ENCODE results near the gene AP1AR.
A peak's percentile ranks its signal among the peaks of the same experiment; 100 is the strongest.
"Not testable (repeated sequence)": the region's sequence is repeated elsewhere in the genome, so short reads cannot be mapped to it uniquely, and the experiment has no call there.

AP1AR gene, protein sequence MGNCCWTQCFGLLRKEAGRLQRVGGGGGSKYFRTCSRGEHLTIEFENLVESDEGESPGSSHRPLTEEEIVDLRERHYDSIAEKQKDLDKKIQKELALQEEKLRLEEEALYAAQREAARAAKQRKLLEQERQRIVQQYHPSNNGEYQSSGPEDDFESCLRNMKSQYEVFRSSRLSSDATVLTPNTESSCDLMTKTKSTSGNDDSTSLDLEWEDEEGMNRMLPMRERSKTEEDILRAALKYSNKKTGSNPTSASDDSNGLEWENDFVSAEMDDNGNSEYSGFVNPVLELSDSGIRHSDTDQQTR

GRCh38 chr4:112231779-112232713 is at the start of gene AP1AR:
TSS of gene AP1AR (plus strand) at chr4:112231787. CDS start at chr4:112232092, 305 bp downstream.
- intact Hi-C loops (cut with DNase I) = loop anchor here (2.0 kb wide), 1 partner anchor 87 kb away; the partner anchor contains the start of gene FAM241A
- DNase-seq = peak; percentile 66 to 96 (median 80)

- DNase-seq = no peak
- intact Hi-C loops (cut with DNase I) = no loop called here
Measured at GRCh38 chr4:112182604-112183003, 49.0 kb upstream of the AP1AR start.

- intact Hi-C loops (cut with DNase I) = no loop called here
- no peak for DNase-seq
Measured at GRCh38 chr4:112183252-112183651, 48.3 kb upstream of the AP1AR start.

GRCh38 chr4:112184438-112184837 is 47.1 kb upstream of the AP1AR start:
- intact Hi-C loops (cut with DNase I) = no loop called here
- no peak for DNase-seq

GRCh38 chr4:112185334-112185733 is 46.3 kb upstream of the AP1AR start:
- DNase-seq = no peak

DNA sequence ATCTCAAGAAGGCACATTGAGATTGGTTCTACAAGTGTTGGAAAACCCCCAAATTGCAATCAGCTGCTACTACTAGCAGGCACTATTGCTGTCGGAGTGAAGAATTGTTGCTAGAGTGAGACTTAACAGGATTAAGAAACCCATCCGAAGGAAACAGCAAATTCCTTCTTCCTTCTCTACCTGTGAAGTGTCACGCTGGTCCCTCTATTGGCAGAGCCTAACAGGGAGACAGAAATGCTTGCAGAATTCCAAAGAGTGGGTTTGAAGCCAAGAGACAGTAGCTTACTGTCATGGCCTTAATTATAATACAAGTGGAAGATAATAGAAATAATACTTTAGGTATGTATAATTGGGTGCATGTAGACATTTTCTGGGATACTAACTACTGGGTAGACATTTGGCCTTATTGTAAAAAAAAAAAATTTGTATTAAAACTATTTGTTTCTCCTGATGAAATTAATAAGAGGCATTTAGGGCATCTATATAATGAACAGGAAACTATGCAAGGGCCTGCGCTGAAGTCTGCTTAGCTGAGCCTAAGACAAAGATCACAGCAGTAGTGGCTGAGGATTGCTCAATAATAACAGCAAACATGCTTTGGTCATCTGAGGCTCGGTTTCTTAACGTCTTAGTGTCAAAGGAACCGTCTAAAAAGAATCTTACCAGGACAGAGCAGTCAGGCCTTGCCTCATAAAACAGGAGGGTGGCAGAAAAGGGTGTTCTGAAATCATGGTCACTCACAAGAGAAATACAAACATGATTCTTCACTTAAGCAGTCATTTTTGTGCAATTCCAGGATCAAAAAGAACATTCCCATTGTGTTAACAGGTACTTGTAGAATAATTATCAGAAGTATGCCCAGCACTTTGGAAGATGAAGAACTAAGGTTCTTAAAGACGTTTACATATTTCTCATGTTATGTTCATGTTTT is 45.6 kb upstream of the AP1AR start:
- DNase-seq = no peak
- intact Hi-C loops (cut with DNase I) = no loop called here

More at GRCh38 chr4:112185334-112185733, 46.3 kb upstream of the AP1AR start:
- intact Hi-C loops (cut with DNase I) = no loop called here

DNA sequence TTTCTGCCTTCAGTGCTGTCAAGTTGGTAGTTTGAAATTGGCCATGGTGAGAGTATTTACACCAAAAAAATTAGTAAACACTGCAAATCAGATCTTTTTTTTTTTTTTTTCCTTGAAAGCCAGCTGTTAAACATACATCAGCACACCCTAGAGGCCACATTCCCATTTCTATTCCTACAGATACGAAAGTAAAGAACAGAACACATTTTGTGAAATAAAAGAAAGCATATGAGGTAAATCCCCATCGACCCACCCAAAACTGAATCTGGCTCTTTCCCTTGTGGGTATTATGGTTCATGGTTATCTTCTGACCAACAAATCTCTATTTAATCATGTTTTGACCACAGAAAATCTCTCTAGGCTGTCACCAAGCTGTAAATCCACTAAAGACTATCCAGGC is 41.8 kb upstream of the AP1AR start:
- no peak for DNase-seq
- intact Hi-C loops (cut with DNase I) = loop anchor here (1.0 kb wide), 1 partner anchor 90 kb away; no protein-coding TSS in a partner anchor

GRCh38 chr4:112190684-112191083 is 40.9 kb upstream of the AP1AR start:
- DNase-seq = no peak
- intact Hi-C loops (cut with DNase I) = no loop called here

DNA sequence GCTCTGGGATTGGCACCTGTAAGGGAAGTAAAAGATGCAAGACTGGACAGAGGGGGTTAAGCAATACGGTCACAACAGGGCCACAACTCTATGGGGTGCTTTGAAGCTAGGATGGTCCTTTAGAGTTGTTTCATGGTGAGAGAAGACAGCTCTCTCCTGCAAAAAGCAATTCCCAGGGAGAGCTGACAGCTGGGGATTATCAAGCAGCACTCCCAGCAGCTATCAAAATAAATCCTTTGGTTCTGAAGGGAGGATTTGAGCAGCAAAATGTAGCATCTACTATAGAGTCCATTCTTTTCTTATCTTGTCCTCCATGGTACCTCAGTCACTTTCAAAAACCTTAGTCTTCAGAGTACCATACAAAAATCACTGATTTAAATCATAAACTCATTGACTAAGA is 35.1 kb upstream of the AP1AR start:
- no peak for DNase-seq
- intact Hi-C loops (cut with DNase I) = no loop called here

GRCh38 chr4:112199041-112199440 is 32.5 kb upstream of the AP1AR start:
- intact Hi-C loops (cut with DNase I) = no loop called here
- DNase-seq = no peak

GRCh38 chr4:112201915-112202505 is 29.6 kb upstream of the AP1AR start:
- intact Hi-C loops (cut with DNase I) = no loop called here
- no peak for DNase-seq

GRCh38 chr4:112203593-112203992 is 28.0 kb upstream of the AP1AR start:
- DNase-seq = no peak
- intact Hi-C loops (cut with DNase I) = no loop called here

DNA sequence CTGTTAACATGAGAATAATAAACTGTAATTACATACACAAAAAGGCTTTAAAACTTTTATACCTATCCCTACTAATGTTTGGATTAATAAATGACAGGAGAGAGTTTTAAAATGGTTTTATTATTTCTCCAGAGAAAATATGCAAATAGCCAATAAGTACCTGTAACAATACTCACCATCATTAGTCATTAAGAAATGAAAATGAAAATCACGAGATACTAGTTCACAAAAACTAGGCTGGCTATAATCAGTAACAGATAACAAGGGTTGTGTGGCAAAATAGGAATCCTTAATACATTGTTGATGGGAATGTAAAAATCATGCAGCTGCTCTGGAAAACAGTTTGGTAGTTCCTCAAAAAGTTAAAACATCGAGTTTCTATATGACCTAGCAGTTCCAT is 25.2 kb upstream of the AP1AR start:
- DNase-seq = no peak
- intact Hi-C loops (cut with DNase I) = no loop called here

DNA sequence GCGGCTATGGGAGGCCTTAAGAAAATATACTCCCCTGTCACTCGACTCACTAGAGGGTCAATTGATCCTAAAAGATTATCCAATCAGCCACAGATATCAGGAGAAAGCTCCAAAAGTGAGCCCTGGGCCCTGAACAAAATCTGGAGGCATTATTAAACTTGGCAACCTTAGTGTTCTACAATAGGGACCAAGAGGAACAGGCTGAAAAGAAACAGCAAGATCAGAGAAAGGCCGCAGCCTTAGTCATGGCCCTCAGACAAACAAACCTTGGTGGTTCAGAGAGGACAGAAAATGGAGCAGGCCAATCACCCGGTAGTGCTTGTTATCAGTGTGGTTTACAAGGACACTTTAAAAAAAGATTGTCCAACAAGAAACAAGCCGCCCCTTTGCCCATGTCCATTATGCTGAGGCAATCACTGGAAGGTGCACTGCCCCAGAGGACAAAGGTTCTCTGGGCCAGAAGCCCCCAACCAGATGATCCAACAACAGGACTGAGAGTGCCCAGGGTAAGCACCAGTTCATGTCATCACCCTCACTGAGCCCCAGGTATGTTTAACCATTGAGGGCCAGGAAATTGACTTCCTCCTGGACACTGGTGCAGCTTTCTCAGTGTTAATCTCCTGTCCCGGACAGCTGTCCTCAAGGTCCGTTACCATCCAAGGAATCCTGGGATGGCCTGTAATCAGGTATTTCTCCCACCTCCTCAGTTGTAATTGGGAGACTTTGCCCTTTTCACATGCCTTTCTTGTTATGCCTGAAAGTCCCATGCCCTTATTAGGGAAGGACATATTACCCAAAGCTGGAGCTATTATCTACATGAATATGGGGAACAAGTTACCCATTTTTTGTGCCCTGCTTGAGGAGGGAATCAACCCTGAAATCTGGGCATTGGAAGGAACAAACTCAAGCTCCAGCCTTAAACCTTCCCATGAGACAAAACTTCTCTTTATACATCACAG is 23.2 kb upstream of the AP1AR start:
- intact Hi-C loops (cut with DNase I); DNase-seq: not testable (repeated sequence)

GRCh38 chr4:112210777-112211176 is 20.8 kb upstream of the AP1AR start:
- intact Hi-C loops (cut with DNase I) = no loop called here
- no peak for DNase-seq

DNA sequence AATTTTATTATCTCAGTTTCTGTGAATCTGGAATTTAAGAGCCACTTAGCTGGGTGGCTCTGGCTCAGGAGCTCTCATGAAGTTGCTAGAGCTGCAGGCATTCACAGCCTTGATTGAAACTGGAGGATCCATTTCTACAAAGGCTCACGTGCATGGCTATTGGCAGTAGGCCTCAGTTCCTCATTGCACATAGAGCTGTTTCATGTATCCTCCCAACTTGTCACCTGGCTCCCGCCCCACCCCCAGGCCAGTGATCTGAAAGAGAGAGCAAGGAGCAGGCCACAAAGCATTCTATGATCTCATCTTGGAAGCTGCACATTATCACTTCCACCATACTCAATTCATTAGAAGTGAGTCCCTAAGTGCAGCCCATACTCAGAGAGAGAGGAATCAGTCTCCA is 18.5 kb upstream of the AP1AR start:
- intact Hi-C loops (cut with DNase I) = no loop called here

DNA sequence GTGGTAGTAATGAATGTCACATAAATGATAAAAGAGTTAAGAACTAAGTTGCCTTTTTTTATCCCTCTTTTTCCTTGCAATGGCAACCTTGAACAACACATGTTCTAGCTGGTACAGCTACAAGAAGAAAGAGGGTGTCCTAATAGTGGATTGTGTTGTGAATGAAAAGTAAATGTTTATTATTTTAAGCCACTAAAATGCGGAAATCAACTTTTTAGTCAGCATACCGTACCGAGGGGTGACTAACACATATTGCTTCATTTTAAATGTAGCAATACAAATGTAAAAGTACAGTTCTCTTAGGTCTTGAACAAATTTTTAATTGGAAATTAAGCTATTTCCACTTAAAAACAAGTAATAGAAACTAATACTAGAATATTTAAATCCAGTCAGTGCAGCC is 17.7 kb upstream of the AP1AR start:
- intact Hi-C loops (cut with DNase I) = no loop called here

More for the DNA sequence above, 18.5 kb upstream of the AP1AR start:
- DNase-seq = peak in 1 of 10 donors; percentile 42

DNA sequence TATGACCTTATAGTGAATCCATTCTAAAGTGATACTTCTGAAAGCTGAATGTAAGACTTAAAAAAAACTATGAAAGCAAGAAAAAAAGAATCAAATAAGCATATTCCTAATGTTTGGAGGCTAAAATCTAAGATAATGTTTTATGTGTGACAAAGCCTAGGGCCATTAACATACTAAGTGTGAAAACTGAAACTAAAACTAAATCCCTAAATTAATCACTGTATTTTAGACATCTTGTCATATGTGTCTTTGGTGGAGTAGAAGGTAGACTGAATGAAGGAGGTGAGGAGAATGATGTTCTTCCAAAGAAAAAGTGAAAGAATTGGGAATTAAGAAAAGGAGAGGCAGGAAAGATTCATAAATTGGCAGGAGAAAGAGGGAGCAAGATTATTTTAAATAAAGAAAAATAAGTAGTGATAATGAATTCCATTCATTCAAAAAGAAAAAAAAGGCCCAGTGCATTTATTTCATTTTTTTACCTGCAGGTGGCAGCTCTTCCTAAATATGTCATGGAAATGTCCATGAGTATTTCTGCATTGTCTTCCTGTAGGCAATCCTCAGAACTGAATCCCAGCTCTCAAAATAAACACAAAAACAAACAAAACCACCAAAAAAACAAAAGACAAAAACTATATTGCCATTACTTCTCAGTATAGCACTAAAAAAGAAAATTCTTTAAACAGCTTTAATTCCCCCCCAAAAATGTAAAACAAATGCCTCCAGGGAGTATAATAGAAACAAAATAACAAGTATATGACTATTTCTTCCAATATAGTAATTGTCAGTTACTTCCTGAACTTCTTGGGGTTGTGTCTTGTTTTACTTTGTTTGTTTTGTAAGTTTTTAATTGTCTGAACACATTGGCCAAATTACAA is 17.0 kb upstream of the AP1AR start:
- no peak for DNase-seq
- intact Hi-C loops (cut with DNase I) = no loop called here

More for the DNA sequence above, 17.7 kb upstream of the AP1AR start:
- DNase-seq = no peak
